DOHH2 (cell line): ENCODE results near the gene DHRS13.

Experiments
- H3F3A ChIP-seq: fragments of 200-600 bp; sonication (generic), shearing (Covaris generic); 2 replicates; pipeline ENCODE4 v1.6.0; 2016; ENCODE audit warnings: antibody characterized with exemption, mild to moderate bottlenecking; ENCODE audit not compliant: control insufficient read depth, insufficient read depth
- H3K27ac ChIP-seq: fragments of 200-600 bp; sonication (generic); 2 replicates; pipeline ENCODE4 v1.5.1; 2014; ENCODE audit warnings: low read depth, mild to moderate bottlenecking, low read length, moderate library complexity
- H3K27me3 ChIP-seq: fragments of 200-600 bp; sonication (generic); 2 replicates; pipeline ENCODE4 v1.6.1; 2014; ENCODE audit warnings: mild to moderate bottlenecking, low read length, mixed read lengths; ENCODE audit not compliant: control insufficient read depth
- H3K36me3 ChIP-seq: fragments of 200-600 bp; sonication (generic); 2 replicates; pipeline ENCODE4 v1.6.1; 2014; ENCODE audit warnings: mild to moderate bottlenecking, low read length, moderate library complexity, mixed read lengths; ENCODE audit not compliant: control insufficient read depth
- H3K4me1 ChIP-seq: fragments of 200-600 bp; sonication (generic); 2 replicates; pipeline ENCODE4 v1.6.1; 2014; ENCODE audit warnings: mild to moderate bottlenecking, low read length, mixed read lengths; ENCODE audit not compliant: control insufficient read depth
- H3K4me2 ChIP-seq: fragments of 200-600 bp; sonication (generic); 2 replicates; pipeline ENCODE4 v1.6.0; 2014; ENCODE audit warnings: mild to moderate bottlenecking, low read length, moderate library complexity
- H3K4me3 ChIP-seq: fragments of 200-600 bp; sonication (generic); 2 replicates; pipeline ENCODE4 v1.5.1; 2014; ENCODE audit warnings: mild to moderate bottlenecking, low read length, mixed read lengths
- H3K79me2 ChIP-seq: fragments of 200-600 bp; sonication (generic); 2 replicates; pipeline ENCODE4 v1.6.1; 2014; ENCODE audit warnings: mild to moderate bottlenecking, low read length, mixed read lengths; ENCODE audit not compliant: control insufficient read depth
- H3K9me2 ChIP-seq: fragments of 200-600 bp; sonication (generic); replicated peaks from 2 replicates; pipeline ENCODE4 v1.6.1; 2014; ENCODE audit warnings: mild to moderate bottlenecking, low read length, mixed read lengths; ENCODE audit not compliant: control insufficient read depth
- H3K9me3 ChIP-seq: fragments of 200-600 bp; sonication (generic); 2 replicates; pipeline ENCODE4 v1.6.1; 2014; ENCODE audit warnings: antibody characterized with exemption, low read length, mixed read lengths; ENCODE audit not compliant: control insufficient read depth, insufficient read depth
- H4K20me1 ChIP-seq: fragments of 200-600 bp; sonication (generic); 2 replicates; pipeline ENCODE4 v1.6.0; 2014; ENCODE audit warnings: low read depth, mild to moderate bottlenecking, antibody characterized with exemption, low read length, moderate library complexity; ENCODE audit not compliant: control insufficient read depth, insufficient read depth
- EZH2phosphoT487 ChIP-seq: fragments of 200-600 bp; sonication (generic); IDR thresholded peaks from 2 replicates; pipeline ENCODE4 v1.6.1; 2017; ENCODE audit warnings: borderline replicate concordance, mild to moderate bottlenecking, antibody characterized with exemption, low read length, moderate library complexity, mixed read lengths
- TF ChIP-seq, protein P1 (sequence below): fragments of 200-600 bp; sonication (generic); IDR thresholded peaks from one replicate; pipeline ENCODE4 v1.5.1; 2014; ENCODE audit warnings: antibody characterized with exemption, mild to moderate bottlenecking, low read depth, low read length; ENCODE audit not compliant: poor library complexity, severe bottlenecking

The DHRS13 gene

GRCh38 chr17:28926366-28926765, 23.5 kb upstream of the DHRS13 start:
- peaks cover 10% of the 10 kb centered on the region for H4K20me1 ChIP-seq
- H3K9me3 ChIP-seq: no peaks in the 10 kb centered on the region
- no peaks in the 10 kb centered on the region for H3K9me2 ChIP-seq
- no peaks in the 10 kb centered on the region; the same call in 1 of the 2 replicates for H3F3A ChIP-seq
- H3K27ac ChIP-seq: no peak overlapping the region
- no peaks in the 10 kb centered on the region for H3K27me3 ChIP-seq
- peaks cover 75% of the 10 kb centered on the region for H3K36me3 ChIP-seq
- H3K79me2 ChIP-seq: peaks cover 74% of the 10 kb centered on the region
- H3K4me2 ChIP-seq: no peak overlapping the region
- H3K4me1 ChIP-seq: peaks cover 17% of the 10 kb centered on the region
- TF ChIP-seq, protein P1, sequence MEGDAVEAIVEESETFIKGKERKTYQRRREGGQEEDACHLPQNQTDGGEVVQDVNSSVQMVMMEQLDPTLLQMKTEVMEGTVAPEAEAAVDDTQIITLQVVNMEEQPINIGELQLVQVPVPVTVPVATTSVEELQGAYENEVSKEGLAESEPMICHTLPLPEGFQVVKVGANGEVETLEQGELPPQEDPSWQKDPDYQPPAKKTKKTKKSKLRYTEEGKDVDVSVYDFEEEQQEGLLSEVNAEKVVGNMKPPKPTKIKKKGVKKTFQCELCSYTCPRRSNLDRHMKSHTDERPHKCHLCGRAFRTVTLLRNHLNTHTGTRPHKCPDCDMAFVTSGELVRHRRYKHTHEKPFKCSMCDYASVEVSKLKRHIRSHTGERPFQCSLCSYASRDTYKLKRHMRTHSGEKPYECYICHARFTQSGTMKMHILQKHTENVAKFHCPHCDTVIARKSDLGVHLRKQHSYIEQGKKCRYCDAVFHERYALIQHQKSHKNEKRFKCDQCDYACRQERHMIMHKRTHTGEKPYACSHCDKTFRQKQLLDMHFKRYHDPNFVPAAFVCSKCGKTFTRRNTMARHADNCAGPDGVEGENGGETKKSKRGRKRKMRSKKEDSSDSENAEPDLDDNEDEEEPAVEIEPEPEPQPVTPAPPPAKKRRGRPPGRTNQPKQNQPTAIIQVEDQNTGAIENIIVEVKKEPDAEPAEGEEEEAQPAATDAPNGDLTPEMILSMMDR: no peak
- TF ChIP-seq EZH2phosphoT487: no peak
- H3K4me3 ChIP-seq: no peak overlapping the region

- Histone ChIP-seq H3K4me1 (peaks cover 17% of the 10 kb centered on the region), H3K4me3 (no peak overlapping the region), H3K4me2 (no peak overlapping the region), H3K9me3 (no peaks in the 10 kb centered on the region), H3F3A (no peaks in the 10 kb centered on the region; the same call in 1 of the 2 replicates), H3K36me3 (peaks cover 79% of the 10 kb centered on the region), H3K27me3 (no peaks in the 10 kb centered on the region), H3K79me2 (peaks cover 70% of the 10 kb centered on the region), H4K20me1 (peaks cover 10% of the 10 kb centered on the region), H3K9me2 (no peaks in the 10 kb centered on the region), H3K27ac (no peak overlapping the region)
- no peak for TF ChIP-seq EZH2phosphoT487
- TF ChIP-seq, protein P1: no peak
Observed at GRCh38 chr17:28925912-28926365, 23.1 kb upstream of the DHRS13 start.

GRCh38 chr17:28920201-28920600, 17.3 kb upstream of the DHRS13 start:
- H3K27ac ChIP-seq: no peak overlapping the region
- no peaks in the 10 kb centered on the region for H3K9me3 ChIP-seq
- H3K4me1 ChIP-seq: no peaks in the 10 kb centered on the region
- peaks cover 85% of the 10 kb centered on the region for H3K36me3 ChIP-seq
- H4K20me1 ChIP-seq: no peaks in the 10 kb centered on the region
- H3K79me2 ChIP-seq: peaks cover 13% of the 10 kb centered on the region
- no peaks in the 10 kb centered on the region for H3K27me3 ChIP-seq
- no peaks in the 10 kb centered on the region for H3K9me2 ChIP-seq
- TF ChIP-seq EZH2phosphoT487: no peak
- TF ChIP-seq, protein P1: no peak
- peaks cover 10% of the 10 kb centered on the region for H3F3A ChIP-seq
- no peak overlapping the region for H3K4me2 ChIP-seq
- H3K4me3 ChIP-seq: no peak overlapping the region
